Activated CD8-positive, alpha-beta T cell treated with anti-CD3 and anti-CD28 coated beads for 36 hours (primary cell): ENCODE data around the gene ZNF436. TPM values are rescaled to one million over a fixed set of nuclear protein-coding genes. Genes with fewer than 3 reads are reported as not detected.
A peak's percentile ranks its signal among the peaks of the same experiment; 100 is the strongest.

Experiments used
- ATAC-seq: fragments of 200-7000 bp; cut with Tn5 transposase; one replicate; pipeline ENCODE4 v1.10.0; 2021; ENCODE audit warnings: mild to moderate bottlenecking, moderate library complexity
- CTCF ChIA-PET: fragments of 350-600 bp; sonication (Branson Sonifier 250); formaldehyde crosslinking; loops from one replicate; lab custom pipeline; 2021; ENCODE audit warnings: antibody characterized with exemption; lab: Charles Lee
- POLR2A ChIA-PET: fragments of 350-600 bp; sonication (Branson Sonifier 250); formaldehyde crosslinking; loops from one replicate; lab custom pipeline; 2021; ENCODE audit warnings: antibody characterized with exemption; lab: Charles Lee
- DNase-seq: peaks from one replicate; pipeline ENCODE4 v3.0.0-alpha.2; 2020
- H3K27ac Mint-ChIP-seq: one replicate; pipeline ENCODE4 v1.8.0; 2021; ENCODE audit warnings: mild to moderate bottlenecking, mixed read lengths
- H3K27me3 Mint-ChIP-seq: one replicate; pipeline ENCODE4 v1.8.0; 2021; ENCODE audit warnings: mixed read lengths
- H3K36me3 Mint-ChIP-seq: one replicate; pipeline ENCODE4 v1.8.0; 2021; ENCODE audit warnings: low read depth, mixed read lengths
- H3K4me1 Mint-ChIP-seq: one replicate; pipeline ENCODE4 v1.8.0; 2021; ENCODE audit warnings: low read depth, mixed read lengths
- H3K4me3 Mint-ChIP-seq: one replicate; pipeline ENCODE4 v1.8.0; 2021; ENCODE audit warnings: mild to moderate bottlenecking, moderate library complexity, mixed read lengths
- H3K9me3 Mint-ChIP-seq: one replicate; pipeline ENCODE4 v1.8.0; 2021; ENCODE audit warnings: mixed read lengths
- CTCF ChIP-seq: fragments of 200-600 bp; IDR thresholded peaks from one replicate; pipeline ENCODE4 v1.8.0; 2022; ENCODE audit warnings: antibody characterized with exemption, mild to moderate bottlenecking
- intact Hi-C: fragments of 100-400 bp; cut with micrococcal nuclease; formaldehyde crosslinking; loops from one replicate; pipeline ENCODE4 v1.10.0; 2022
- total RNA-seq, 2 experiments: library from RNA; stranded (reverse); gene quantifications; one replicate each; pipeline ENCODE4 v1.2.3, GENCODE V29; 2021

The ZNF436 gene
- total RNA-seq, 2 experiments from 2014 or later = 5.8 to 7.2 TPM

GRCh38 chr1:23362218-23362713, 7.4 kb downstream of the ZNF436 start:
- intact Hi-C loops = no loop called here
- peaks cover 80% of the 10 kb centered on the region for H3K36me3 Mint-ChIP-seq
- TF ChIP-seq CTCF = no peak
- H3K27me3 Mint-ChIP-seq = no peaks in the 10 kb centered on the region
- H3K27ac Mint-ChIP-seq = no peak overlapping the region
- ATAC-seq (no peak), DNase-seq (peak; percentile 24)
- ChIA-PET POLR2A (interaction anchor here (0.9 to 1.1 kb wide), 4 partner anchors 15 to 197 kb away, joined by 3 to 6 read pairs (median 3); partner anchors contain the start of genes HNRNPR and ID3), CTCF (interaction anchor here (1.1 to 1.5 kb wide), 2 partner anchors 18 to 272 kb away, joined by 3 to 6 read pairs; partner anchors contain the start of gene HNRNPR)
- no peak overlapping the region for H3K4me3 Mint-ChIP-seq
- H3K4me1 Mint-ChIP-seq = peaks cover 13% of the 10 kb centered on the region
- H3K9me3 Mint-ChIP-seq = peaks cover 53% of the 10 kb centered on the region

- Mint-ChIP-seq H3K27ac (no peak overlapping the region), H3K4me3 (no peak overlapping the region), H3K9me3 (peaks cover 43% of the 10 kb centered on the region), H3K27me3 (no peaks in the 10 kb centered on the region), H3K36me3 (peaks cover 51% of the 10 kb centered on the region), H3K4me1 (peaks cover 5% of the 10 kb centered on the region)
- ChIA-PET POLR2A (interaction anchor here (3.4 kb wide), 1 partner anchor 13 kb away, joined by 19 read pairs; the partner anchor contains the start of gene HNRNPR), CTCF (interaction anchor here (1.5 kb wide), 1 partner anchor 8 kb away, joined by 4 read pairs; no protein-coding TSS in a partner anchor)
- DNase-seq (no peak), ATAC-seq (no peak)
- no peak for TF ChIP-seq CTCF
- intact Hi-C loops = no loop called here
Observed at GRCh38 chr1:23358310-23358875, 11.2 kb downstream of the ZNF436 start.

- Mint-ChIP-seq H3K4me1 (peaks cover 5% of the 10 kb centered on the region), H3K4me3 (no peak overlapping the region), H3K27ac (no peak overlapping the region), H3K9me3 (peaks cover 32% of the 10 kb centered on the region), H3K36me3 (peaks cover 40% of the 10 kb centered on the region), H3K27me3 (no peaks in the 10 kb centered on the region)
- DNase-seq (no peak), ATAC-seq (no peak)
- POLR2A ChIA-PET = interaction anchor here (1.1 to 3.4 kb wide), 3 partner anchors 11 to 16 kb away, joined by 4 to 19 read pairs (median 4); partner anchors contain the start of gene HNRNPR
- no peak for TF ChIP-seq CTCF
- CTCF ChIA-PET = interaction anchor here (1.4 to 1.9 kb wide), 3 partner anchors 9 to 46 kb away, joined by 3 to 7 read pairs (median 4); partner anchors contain the start of gene HNRNPR
- intact Hi-C loops = no loop called here
Observed at GRCh38 chr1:23357138-23357908, 12.3 kb downstream of the ZNF436 start.

- no peak for TF ChIP-seq CTCF
Observed at GRCh38 chr1:23356471-23357137, 13.0 kb downstream of the ZNF436 start.

More at GRCh38 chr1:23356471-23357137, 13.0 kb downstream of the ZNF436 start:
- Mint-ChIP-seq H3K27ac (no peak overlapping the region), H3K4me3 (no peak overlapping the region), H3K36me3 (peaks cover 33% of the 10 kb centered on the region), H3K27me3 (no peaks in the 10 kb centered on the region), H3K4me1 (peaks cover 5% of the 10 kb centered on the region), H3K9me3 (peaks cover 25% of the 10 kb centered on the region)
- POLR2A ChIA-PET = interaction anchor here (1.1 to 3.4 kb wide), 3 partner anchors 11 to 15 kb away, joined by 4 to 19 read pairs (median 4); partner anchors contain the start of gene HNRNPR
- intact Hi-C loops = no loop called here
- CTCF ChIA-PET = interaction anchor here (1.4 to 1.9 kb wide), 2 partner anchors 12 to 47 kb away, joined by 3 to 7 read pairs; partner anchors contain the start of gene HNRNPR
- ATAC-seq (no peak), DNase-seq (no peak)
